HL-60 (cell line): ENCODE data around the gene NFE2L3.

Source experiments
- GABPA ChIP-seq: IDR thresholded peaks from 2 replicates; pipeline ENCODE4 v1.6.1; 2012; ENCODE audit warnings: low read depth
- POLR2AphosphoS5 ChIP-seq: IDR thresholded peaks from 2 replicates; pipeline ENCODE4 v1.6.1; 2012; ENCODE audit warnings: low read depth
- SPI1 ChIP-seq: IDR thresholded peaks from 2 replicates; pipeline ENCODE4 v1.6.1; 2012; ENCODE audit warnings: low read depth, mild to moderate bottlenecking, borderline replicate concordance
- TF ChIP-seq, protein P1 (sequence below): IDR thresholded peaks from one replicate; pipeline ENCODE4 v1.5.1; 2011; ENCODE audit warnings: low read length, control low read depth, inconsistent platforms; ENCODE audit not compliant: insufficient read depth
- TF ChIP-seq, protein P2 (sequence below): IDR thresholded peaks from 2 replicates; pipeline ENCODE4 v1.6.1; 2012; ENCODE audit warnings: low read depth; ENCODE audit not compliant: insufficient replicate concordance

DNA sequence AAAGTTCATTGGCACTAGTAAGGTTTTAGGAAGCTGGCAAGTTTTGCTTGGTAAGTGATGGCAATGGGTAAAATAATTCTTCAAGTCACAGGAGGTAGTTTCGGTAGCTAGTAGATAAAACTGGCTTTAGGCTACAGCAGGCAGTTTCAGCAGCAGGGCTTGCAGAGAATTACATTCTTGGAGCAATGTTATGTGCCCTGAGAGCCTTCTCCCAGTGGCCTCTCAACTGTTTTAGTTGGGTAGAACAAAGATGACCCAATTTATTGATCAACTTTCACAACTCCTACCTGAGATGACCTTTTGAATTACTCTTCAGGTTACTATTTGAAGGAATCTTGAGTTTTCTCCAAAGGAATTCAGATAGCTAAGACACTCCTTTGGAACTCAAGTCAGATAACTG, 16.4 kb upstream of the NFE2L3 start:
- TF ChIP-seq, protein P1, sequence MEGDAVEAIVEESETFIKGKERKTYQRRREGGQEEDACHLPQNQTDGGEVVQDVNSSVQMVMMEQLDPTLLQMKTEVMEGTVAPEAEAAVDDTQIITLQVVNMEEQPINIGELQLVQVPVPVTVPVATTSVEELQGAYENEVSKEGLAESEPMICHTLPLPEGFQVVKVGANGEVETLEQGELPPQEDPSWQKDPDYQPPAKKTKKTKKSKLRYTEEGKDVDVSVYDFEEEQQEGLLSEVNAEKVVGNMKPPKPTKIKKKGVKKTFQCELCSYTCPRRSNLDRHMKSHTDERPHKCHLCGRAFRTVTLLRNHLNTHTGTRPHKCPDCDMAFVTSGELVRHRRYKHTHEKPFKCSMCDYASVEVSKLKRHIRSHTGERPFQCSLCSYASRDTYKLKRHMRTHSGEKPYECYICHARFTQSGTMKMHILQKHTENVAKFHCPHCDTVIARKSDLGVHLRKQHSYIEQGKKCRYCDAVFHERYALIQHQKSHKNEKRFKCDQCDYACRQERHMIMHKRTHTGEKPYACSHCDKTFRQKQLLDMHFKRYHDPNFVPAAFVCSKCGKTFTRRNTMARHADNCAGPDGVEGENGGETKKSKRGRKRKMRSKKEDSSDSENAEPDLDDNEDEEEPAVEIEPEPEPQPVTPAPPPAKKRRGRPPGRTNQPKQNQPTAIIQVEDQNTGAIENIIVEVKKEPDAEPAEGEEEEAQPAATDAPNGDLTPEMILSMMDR: no peak
- TF ChIP-seq POLR2AphosphoS5 (no peak), GABPA (no peak), SPI1 (no peak)
- TF ChIP-seq, protein P2, sequence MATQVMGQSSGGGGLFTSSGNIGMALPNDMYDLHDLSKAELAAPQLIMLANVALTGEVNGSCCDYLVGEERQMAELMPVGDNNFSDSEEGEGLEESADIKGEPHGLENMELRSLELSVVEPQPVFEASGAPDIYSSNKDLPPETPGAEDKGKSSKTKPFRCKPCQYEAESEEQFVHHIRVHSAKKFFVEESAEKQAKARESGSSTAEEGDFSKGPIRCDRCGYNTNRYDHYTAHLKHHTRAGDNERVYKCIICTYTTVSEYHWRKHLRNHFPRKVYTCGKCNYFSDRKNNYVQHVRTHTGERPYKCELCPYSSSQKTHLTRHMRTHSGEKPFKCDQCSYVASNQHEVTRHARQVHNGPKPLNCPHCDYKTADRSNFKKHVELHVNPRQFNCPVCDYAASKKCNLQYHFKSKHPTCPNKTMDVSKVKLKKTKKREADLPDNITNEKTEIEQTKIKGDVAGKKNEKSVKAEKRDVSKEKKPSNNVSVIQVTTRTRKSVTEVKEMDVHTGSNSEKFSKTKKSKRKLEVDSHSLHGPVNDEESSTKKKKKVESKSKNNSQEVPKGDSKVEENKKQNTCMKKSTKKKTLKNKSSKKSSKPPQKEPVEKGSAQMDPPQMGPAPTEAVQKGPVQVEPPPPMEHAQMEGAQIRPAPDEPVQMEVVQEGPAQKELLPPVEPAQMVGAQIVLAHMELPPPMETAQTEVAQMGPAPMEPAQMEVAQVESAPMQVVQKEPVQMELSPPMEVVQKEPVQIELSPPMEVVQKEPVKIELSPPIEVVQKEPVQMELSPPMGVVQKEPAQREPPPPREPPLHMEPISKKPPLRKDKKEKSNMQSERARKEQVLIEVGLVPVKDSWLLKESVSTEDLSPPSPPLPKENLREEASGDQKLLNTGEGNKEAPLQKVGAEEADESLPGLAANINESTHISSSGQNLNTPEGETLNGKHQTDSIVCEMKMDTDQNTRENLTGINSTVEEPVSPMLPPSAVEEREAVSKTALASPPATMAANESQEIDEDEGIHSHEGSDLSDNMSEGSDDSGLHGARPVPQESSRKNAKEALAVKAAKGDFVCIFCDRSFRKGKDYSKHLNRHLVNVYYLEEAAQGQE: no peak
